ENCODE data around the gene B3GALT4.
"Not testable (repeated sequence)": the region's sequence is repeated elsewhere in the genome, so short reads cannot be mapped to it uniquely, and the experiment has no call there.

The B3GALT4 gene, protein sequence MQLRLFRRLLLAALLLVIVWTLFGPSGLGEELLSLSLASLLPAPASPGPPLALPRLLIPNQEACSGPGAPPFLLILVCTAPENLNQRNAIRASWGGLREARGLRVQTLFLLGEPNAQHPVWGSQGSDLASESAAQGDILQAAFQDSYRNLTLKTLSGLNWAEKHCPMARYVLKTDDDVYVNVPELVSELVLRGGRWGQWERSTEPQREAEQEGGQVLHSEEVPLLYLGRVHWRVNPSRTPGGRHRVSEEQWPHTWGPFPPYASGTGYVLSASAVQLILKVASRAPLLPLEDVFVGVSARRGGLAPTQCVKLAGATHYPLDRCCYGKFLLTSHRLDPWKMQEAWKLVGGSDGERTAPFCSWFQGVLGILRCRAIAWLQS

DNA sequence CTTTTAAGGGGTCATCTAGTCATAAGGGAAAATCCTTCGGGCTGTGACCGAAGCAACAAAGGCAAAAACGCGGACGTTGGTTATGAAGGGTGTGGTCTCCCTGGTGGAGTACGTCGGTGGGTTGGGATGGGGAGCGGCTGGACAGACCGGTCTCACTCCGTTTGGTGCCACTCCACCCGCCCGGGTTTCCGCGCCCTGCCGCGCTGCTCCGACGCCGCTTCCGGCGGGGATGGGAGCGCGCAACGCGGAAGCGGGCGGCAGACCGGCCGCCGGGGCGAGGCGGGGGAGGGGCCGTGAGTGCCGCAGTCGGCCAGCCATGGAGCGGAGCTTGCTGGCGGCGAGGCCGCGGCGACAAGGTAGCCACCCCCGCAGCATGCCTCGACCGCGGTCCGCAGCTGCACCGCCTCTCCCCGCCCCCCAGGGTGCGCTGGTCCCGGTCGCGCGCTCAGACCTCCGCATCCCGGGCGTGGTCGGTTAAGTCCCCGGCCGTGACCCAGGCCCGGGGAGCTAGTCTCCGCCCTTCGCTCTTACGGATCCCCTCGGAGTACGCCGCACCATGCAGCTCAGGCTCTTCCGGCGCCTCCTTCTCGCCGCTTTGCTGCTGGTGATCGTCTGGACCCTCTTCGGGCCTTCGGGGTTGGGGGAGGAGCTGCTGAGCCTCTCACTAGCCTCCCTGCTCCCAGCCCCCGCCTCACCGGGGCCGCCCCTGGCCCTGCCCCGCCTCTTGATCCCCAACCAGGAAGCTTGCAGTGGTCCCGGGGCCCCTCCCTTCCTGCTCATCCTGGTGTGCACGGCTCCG is at the start of gene B3GALT4:
Gene B3GALT4 (plus strand): TSS at position 260 of the 799 bp plus-strand sequence. CDS start 297 bp downstream, at position 557.
- peak; percentile 39 for DNase-seq

DNA sequence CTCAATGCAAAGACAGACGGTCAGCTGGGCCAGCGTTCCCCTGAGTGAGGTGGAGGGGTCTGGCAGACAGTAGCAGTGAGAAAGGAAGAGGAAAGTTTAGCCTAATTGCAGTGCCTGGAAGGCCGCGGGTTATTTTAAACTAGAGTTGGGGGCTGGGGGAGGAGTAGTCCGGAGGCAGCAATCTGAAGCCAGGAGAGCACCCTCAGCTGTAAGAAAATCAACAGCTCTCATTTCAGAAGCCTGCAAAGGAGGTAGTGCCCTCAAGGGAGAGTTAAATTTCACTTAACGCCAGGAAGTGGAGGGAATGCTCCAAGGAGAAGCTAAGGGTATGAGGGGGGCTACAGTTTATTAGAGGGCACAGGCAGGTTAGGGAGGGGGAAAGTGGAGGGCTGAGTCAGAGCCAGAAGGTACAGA is 41.7 kb upstream of the B3GALT4 start:
- DNase-seq = no peak

DNA sequence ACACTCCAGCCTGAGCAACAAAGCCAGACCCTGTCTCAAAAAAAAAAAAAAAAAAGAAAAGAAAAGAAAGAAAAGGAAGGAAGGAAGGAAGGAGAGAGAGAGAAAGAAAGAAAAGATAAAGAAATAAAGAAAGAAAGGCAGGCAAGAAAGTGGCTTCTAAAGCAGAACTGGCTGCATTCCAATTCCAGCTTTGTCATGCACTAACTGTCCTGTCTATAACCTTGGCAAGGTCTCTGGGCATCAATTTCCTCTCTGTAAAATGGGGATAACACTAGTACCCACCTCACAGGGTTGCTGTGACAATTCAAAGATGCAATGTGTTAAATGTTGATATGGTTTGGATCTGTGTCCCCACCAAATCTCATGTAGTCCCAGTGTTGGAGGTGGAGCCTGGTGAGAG is 40.6 kb upstream of the B3GALT4 start:
- DNase-seq = no peak

DNA sequence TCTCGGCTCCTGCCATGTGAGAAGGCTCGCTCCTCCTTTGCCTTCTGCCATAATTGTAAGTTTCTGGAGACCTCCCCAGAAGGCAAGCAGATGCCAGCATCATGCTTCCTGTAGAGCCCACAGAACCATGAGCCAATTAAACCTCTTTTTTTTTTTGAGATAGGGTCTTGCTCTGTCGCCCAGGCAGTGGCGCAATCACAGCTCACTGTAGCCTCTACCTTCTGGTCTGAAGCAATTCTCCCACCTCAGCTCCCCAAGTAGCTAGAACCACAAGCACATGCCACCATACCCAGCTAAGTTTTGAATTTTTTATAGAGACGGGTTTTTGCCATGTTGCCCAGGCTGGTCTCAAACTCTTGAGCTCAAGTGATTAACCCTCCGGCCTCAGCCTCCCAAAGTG is 40.1 kb upstream of the B3GALT4 start:
- no peak for DNase-seq

DNA sequence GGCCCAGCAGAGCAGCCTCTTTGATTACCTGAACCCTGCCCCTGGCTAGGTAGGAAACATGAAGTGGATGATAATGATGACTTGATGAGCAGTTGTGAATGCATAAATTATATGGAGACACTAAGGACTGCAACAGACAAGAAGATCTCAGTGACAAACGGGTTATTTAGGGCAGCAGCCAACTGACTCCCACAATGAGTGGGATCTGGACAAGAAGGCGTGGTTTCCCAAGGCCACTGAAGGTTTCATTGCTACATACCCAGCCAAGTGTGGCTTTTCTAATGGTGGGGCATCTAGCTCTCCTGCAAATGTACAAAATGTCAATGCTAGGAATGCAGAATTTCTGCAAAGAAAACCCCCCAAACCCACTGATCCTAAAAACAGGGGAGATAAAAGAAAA is 39.2 kb upstream of the B3GALT4 start:
- no peak for DNase-seq

DNA sequence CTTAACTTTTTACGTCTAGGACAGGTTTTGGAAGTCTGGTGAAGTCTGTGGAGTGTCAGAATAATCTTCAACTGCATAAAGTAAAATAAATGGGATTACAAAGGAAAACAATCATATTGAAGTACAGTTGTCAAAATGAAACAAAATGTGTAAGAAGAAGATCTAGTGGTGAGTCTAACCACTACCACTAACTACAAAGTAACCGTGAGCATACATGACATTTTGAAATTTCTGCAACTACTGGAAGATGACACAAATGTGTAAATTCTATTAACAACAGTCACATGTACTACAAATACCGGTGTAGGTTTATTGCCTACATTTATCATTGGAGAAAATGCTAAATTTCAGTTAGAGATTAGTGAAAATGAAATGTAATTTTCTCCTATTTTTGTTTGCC is 35.0 kb upstream of the B3GALT4 start:
- no peak for DNase-seq

DNA sequence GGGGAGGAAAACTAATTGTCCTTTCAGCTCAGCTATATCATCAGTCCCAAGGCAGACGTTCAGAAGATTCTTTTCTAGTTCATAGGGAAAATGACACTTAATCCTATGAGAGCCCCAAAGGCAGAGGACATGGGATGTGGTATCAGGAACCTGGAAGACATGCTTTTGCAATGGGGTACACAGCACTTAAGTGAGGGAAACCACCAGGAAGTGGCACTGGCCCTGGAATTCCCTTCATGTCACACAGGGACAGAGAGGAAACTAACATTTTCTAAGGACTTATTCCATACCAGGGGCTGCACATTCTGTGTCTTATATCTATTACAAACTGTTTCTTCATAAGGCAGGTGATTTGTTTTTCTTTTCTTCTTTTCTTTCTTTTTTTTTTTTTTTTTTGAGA is 33.4 kb upstream of the B3GALT4 start:
- DNase-seq = no peak

DNA sequence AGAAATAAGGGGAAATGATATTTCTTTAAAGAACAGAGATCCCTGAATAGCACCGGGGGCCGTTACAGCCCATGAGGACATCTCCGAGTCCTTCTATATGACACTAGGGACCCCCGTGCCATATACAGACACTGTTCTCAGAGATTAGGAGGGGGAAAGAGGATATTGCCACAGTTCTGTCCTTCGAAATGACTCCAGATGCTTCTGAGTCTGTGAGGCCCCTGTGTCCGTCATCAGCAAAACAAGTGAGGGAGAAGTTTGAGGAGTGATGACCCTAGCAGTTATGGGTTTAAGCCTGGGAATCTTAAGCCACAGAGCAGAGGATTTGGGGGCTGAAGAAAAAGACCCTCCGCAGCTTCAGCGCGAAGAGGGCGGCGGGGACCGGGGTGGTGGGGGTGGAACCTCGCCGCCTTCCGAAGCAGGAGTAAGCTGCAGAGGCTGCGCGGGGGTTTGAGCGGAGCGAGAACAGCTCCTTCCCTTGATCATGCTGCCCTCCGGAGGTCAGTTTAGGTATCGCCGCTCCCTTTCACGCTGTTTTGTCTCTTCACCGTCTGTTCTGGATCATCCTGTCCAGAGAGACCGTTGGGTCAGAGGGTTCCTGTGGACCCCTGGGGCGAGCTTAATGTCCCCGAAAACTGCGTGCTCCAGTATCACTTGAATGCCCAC is 28.8 kb upstream of the B3GALT4 start:
- DNase-seq = peak; percentile 69

DNA sequence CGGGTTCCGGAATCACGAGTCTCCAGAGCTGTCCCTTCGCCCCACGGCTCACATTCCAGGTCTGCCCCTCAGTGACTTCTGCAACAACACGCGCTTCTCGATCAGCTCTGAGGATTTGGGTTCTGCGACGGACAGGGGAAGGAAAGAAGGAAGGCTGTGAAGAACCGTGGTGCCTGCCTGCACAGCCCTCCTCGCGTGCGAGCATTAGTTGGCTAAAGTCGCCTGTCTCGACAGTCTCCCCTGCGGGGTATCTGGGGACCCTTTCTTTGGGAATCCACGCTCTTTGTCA is 28.3 kb upstream of the B3GALT4 start:
- DNase-seq = peak; percentile 28

DNA sequence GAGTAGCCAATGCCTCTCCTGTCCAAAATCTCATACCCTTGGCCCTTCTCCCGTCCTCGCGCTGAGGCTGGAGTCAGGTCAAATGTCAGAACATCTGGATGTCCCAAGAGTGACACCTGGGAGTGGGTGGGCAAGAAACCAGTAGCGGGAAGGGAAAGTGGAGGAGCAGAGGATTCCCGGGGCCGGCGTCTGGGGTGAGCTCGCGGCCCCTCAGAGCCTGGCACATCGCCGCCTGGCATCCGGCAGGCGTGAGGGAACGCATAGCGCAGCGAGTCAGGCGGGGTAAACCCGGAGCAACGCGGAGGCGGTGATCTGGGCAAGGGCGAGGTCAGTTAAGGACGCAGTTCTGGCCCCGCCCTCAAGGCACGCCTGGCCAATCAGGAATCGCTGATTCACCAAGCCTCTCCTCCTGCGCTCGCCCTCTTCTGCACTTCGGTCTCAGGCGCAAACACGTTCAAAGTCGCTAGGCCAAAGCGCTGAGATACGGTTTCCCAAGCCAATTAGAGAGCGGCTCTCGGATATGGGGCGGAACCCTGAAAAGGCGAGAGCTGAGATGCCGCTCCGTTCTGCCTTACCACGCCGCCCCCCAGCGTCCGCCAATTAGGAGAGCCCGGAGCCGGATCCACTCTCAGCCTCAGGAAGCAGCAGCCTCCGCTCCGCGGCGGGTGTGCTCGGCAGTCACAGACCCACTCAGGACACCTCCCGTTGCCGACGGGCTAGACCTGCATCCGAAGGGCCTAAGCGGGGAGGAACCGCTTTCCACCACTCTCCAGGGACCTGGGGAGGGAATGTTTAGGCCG is 27.8 kb upstream of the B3GALT4 start:
- peak; percentile 96 for DNase-seq

DNA sequence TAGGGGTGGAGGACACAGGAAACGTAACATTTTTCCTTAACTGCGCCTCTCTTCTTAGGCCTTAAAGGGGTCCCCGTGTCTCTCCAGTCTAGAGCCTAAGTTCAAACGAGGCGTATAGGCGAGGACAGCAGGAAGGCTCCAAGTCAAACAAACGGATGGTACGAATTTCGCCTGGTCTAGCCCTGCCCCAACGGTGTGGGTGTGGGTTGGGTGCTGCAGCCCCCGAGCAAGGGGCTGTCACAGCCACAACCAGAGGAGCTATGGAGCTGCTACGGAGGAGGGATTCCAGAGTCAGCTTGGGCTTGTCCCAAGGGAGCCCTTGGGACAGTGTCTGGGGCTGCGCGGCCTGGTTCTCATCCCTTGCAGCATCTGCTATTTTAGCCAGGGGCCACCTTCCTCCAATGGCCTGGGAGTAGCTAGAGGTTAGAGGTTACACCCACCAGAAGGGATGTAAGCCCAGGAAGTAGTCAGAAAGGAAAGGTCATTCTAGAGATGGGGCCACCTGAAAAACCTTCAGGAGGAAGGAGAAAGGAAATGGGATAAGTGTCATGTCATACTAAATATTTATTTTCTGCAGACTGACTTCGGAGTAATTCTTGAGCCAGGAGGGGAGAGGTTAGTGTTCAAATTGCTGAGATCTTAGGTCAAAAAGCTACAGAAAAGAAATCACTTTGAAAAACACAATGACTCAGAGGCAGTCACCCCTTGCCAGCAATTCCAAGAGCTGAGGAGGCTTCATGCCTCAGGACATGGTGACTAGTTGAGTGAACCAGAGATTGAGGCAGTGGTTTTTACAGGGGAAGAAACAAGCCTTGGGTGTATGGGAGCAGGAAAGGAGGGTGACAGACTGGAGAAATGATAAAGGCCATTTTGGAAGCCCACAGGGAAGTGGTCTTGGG is 26.9 kb upstream of the B3GALT4 start:
- DNase-seq = peak; percentile 45

DNA sequence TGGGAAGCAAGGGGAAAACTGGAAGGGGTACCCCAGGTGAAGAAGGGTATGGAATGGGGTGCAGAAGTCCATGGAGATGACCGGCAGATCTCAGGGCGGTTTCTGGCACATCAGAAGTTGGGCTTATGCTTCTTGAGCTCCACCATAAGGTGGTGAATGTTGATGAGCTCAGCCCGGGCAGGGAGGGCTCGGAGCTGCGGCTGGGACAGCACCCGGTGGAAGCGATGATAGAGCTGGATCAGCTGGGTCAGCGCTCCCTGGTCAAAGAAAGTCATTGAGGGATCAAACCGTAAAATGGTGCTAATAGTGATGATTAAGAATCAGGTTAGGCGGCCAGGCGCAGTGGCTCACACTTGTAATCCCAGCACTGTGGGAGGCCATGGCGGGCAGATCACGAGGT is 26.2 kb upstream of the B3GALT4 start:
- DNase-seq = no peak

DNA sequence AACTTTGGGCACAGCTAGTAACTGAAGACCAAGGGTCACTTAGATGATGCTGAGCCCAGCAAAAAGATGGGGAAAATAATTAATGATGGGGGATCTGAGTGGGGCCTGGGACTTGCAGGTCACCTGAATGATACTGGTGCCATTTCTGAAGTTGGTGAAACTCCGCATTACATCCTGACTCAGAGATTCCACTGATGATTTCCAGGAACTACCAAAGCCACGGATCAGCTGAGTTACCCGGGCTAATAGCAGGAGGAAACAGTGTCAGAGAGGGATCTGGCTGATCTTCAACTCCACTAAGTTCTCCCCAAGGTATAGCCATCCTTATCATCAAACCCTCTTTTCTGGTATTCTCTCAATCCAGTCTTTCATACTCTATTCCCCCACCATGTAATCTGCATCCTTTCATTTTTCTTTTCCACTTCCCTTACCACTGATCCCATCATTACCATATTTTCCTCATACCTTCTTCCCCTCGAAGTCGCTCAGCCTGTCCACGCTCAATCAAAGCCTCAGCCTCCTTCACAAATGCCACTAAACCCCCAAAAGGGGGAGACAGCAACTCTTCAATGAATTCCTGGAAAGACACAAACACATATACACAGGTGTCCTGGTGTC is 25.4 kb upstream of the B3GALT4 start:
- no peak for DNase-seq

DNA sequence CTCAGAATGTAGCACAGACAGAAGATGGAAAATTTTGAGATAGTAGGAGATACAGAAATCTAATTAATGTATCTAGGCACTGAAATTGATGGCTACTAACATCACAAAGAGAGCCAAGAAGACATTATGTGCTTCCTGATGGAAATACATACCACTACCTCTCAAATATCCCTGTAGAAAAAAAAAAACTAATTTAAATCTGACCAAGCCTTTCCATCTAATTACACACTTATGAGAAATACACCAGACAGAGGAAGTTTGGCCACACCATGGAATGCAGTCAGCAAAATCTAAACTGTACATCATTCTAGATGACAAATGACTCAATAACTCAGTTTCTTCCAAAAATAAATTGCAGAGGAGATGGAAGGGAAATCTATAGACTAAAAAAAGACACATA is 24.2 kb upstream of the B3GALT4 start:
- DNase-seq = no peak

DNA sequence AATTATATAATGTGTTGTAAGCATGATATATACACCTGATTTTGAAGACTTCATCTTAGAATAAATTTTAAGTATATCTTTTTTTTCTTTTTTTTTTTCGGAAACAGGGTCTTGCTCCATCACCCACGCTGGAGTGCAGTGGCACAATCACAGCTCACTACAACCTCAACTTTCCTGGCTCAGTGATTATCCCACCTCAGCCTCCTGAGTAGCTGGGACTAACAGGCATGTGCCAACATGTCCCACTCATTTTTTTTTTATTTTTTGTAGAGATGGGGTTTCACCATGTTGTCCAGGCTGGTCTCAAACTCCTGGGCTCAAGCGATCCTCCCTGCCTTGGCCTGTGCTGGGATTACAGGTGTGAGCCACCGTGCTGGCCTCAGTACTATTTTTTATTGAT is 22.3 kb upstream of the B3GALT4 start:
- DNase-seq = no peak

DNA sequence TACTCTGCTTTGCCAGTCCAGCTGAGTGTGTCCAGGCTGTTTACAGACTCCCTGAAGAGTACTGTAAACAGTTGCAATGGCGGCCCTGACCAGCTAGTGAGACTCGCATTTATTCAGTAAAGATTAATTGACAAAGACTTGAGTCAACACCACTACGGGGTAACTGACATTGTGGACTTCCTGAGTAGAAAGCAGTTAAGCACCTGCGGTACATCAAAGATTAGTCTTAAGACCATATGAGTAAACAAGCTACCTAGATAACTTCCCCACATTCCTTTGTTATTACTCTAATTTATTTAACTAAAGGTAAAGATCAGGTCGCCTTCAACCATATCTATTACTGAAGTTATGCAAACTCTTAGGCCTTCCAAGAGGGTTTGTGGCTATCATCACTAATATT is 17.9 kb upstream of the B3GALT4 start:
- no peak for DNase-seq

DNA sequence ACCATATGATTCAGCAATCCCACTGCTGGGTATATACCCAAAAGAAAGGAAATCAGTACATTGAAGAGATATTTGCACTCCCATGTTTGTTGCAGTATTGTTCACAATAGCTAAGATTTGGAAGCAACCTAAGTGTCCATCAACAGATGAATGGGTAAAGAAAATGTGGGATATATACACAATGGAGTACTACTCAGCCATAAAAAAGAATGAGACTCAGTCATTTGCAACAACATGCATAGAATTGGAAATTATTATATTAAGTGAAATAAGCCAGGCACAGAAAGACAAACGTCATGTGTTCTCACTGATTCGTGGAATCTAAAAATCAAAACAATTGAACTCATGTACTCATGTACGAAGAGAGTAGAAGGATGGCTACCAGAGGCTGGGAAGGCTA is 14.4 kb upstream of the B3GALT4 start:
- not testable (repeated sequence) for DNase-seq

DNA sequence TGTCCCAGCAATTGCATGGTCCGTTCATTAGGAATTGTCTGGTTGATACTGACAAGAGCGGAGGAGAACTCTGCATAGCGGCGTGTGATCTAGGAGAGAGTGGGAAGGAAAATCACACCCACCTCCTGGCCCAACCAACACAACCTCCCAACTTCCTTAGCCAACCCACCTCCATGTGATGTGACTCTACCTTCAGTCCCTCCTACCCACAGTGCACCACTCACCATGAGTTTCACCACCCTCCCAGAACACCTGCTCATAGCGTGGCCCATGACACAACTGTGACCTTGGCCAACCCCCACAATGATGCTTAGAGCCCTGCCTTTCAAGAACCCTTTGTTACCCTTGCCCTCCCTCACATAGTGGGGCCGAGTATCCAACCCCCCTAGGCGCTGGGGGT is 12.9 kb upstream of the B3GALT4 start:
- DNase-seq = no peak

DNA sequence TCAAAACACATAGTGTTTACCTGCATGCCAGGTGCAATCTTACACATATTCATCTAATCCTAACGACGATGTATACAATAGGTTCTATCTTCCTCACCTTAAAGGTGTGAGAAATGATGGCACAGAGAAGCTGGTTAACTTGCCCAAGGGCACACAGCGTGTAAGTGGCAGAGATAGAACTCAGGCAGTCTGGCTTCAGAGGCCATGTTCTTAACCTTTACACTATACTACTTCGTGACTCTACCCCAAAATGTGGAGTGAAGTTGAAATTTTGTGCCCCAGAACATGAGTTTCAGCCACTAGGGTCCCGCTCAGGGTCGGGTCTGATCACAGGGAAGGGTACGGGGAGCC is 5.8 kb upstream of the B3GALT4 start:
- no peak for DNase-seq

DNA sequence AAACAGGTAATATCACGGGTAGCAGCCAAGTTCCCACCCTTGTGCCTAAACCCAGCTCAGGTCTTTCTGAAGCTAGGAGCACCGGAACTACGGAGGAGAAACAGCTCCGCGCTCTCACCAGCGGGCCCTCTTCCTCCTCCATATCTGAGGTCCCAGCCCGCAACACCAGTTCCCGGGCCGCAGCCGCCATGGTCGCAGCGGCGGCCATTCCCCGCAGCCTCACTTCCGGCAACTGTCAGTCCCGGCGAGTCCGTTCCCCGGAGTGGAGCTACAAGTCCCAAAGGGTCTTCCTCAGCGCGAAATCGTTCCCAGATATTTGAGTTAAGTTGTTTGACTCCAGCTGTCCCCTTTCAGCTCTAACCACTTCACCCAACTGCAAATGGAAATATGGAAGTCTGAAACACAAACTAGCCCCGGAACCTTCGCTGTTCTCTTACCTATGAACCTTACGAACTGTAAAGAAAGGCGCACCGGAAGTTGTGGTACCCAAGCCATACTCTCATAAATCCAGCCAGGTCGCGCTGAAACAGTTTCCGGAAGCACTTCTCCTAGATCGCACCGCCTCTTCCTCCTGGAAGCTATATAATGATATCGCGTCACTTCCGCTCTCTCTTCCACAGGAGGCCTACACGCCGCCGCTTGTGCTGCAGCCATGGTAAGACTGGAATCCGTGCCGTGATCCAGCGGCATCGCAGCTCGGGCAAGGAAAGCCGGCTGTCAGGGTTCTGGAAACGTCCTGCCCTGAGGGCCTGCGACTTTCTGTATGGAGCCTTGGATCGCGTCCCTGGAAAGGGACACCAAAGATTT is 5.3 kb upstream of the B3GALT4 start, which contains the start of the genes RPS18 and VPS52:
Gene RPS18 (plus strand): TSS at position 608 of the 807 bp plus-strand sequence. CDS start 45 bp downstream, at position 653.
Gene VPS52 (minus strand): TSS at position 409 of the 807 bp plus-strand sequence. CDS start 201 bp downstream, at position 208.
- peak; percentile 96 for DNase-seq
